Measurements from ENCODE around the gene NASP.

NASP gene, protein sequence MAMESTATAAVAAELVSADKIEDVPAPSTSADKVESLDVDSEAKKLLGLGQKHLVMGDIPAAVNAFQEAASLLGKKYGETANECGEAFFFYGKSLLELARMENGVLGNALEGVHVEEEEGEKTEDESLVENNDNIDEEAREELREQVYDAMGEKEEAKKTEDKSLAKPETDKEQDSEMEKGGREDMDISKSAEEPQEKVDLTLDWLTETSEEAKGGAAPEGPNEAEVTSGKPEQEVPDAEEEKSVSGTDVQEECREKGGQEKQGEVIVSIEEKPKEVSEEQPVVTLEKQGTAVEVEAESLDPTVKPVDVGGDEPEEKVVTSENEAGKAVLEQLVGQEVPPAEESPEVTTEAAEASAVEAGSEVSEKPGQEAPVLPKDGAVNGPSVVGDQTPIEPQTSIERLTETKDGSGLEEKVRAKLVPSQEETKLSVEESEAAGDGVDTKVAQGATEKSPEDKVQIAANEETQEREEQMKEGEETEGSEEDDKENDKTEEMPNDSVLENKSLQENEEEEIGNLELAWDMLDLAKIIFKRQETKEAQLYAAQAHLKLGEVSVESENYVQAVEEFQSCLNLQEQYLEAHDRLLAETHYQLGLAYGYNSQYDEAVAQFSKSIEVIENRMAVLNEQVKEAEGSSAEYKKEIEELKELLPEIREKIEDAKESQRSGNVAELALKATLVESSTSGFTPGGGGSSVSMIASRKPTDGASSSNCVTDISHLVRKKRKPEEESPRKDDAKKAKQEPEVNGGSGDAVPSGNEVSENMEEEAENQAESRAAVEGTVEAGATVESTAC

DNA sequence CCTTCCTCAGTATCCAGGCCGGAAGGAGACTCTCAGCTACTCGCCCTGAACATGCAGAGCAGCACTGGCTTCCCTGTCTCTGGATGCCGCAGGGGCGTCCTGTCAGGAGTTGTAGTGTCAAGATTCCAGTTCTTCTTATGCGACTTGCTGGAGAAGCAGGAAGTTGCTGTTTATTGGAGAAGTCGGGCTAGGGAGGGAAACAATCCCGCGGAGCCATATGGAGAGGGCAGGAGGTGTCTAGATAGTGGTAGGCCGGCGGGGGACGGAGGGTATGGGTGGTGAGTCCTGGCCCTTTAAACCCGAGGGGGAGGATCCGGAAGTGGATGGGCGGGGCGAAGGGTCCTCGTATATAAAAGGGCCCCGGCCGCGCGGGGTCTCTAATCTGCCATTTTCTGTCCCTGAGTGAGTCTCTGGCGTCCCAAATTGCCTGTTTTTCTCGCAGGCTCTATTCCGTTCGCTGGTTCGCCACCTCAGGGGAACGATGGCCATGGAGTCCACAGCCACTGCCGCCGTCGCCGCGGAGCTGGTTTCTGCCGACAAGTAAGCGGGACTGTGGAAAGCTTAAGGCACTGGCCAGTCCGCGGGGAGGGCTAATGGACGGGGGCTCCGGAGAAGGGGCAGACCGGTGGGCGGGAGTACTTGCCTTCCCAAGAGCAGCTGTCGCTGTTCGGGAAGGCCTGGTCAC, at the start of gene NASP:
Gene NASP (plus strand): TSS at position 376 of the 685 bp plus-strand sequence. CDS start 106 bp downstream, at position 482.
- peak; percentile 91 for DNase-seq (ENCODE audit: low spot score)

DNA sequence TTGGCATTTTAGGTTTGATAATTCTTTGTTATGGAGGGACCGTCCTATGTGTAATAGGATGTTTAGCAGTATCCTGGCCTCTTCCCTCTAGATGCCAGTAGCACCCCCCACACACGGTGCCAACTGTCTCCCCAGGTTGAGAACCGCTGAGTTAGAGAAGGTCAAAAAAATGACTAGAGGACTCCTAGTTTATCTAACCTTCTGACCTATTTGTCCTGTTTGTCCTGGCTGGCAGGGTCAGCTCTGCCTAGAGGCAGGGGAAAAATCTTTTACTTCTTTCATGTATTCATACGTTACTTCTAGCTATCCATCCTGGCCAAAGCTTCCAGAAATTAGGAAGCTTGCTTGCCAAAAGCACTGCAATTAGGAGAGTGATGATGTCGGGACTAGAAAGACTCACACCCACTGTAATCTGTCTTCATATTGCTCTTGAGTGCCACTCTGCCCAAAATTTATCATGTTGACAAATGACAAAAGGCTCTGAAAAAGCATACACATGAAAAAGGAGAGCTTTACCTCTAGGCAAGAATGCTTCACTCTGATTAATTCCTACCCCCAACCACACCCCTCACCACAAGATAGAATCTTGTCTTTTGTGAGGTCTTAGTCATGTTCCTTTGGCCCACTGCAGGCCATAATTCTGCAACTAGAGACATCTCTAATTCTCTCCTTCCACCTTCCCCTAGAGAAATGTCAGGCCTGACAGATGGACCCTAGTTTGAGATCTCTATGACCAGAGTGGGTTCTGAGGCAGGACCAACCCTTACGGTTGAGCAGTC, 47.7 kb upstream of the NASP start:
- no peak for DNase-seq (ENCODE audit: low spot score)

DNA sequence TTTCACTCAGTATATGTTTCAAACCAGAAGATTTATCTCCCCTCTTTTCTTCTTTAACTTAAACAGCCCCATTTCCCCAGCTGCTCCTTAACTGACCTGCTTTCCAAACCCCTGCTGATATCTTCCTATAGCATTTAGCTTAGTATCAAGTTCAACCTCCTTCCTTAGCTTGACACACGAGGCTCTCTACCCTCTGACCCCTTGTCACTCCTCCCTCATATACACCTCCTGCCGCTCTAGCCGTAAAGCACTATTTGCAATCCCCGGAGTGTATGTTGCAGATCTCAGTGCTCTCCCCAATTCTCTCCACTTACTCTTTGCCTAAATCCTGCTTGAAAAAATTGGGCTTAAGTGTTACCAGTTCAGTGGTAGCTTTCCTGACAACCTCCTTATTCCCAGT, 47.0 kb upstream of the NASP start:
- DNase-seq (ENCODE audit: low spot score): no peak

DNA sequence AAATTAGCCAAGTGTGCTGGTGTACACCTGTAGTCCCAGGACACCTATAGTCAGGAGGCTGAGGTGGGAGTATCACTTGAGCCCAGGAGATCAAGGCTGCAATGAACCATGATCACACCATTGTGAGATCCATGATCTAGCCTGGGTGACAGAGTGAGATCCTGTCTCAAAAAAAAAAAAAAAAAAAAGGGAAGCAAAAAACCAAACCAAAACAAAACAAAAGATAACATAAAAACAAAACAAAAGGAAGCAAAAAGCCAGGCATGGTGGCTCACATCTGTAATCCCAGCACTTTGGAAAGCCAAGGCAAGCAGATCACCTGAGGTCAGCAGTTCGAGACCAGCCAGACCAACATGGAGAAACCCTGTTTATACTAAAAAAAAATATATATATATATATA, 42.6 kb upstream of the NASP start:
- no peak for DNase-seq (ENCODE audit: low spot score)

DNA sequence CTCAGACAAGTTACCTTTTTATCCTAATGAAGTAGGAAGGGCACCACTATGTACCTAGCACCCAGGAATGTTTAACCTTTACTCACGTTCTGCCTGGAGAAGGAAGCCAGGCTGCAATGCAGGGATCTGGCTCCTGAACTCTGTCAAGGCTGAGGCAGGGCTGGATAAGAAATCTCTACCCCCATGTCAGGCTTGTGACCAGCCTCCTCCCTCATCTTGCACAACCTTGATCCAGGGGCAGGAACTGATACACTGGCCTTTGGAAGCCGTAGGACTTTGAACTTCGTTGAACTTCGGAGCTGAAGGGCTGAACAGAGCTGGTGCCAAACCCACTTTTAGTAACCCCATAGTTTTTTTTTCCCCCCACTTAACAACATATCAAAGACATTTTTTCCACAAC, 41.2 kb upstream of the NASP start:
- no peak for DNase-seq (ENCODE audit: low spot score)

DNA sequence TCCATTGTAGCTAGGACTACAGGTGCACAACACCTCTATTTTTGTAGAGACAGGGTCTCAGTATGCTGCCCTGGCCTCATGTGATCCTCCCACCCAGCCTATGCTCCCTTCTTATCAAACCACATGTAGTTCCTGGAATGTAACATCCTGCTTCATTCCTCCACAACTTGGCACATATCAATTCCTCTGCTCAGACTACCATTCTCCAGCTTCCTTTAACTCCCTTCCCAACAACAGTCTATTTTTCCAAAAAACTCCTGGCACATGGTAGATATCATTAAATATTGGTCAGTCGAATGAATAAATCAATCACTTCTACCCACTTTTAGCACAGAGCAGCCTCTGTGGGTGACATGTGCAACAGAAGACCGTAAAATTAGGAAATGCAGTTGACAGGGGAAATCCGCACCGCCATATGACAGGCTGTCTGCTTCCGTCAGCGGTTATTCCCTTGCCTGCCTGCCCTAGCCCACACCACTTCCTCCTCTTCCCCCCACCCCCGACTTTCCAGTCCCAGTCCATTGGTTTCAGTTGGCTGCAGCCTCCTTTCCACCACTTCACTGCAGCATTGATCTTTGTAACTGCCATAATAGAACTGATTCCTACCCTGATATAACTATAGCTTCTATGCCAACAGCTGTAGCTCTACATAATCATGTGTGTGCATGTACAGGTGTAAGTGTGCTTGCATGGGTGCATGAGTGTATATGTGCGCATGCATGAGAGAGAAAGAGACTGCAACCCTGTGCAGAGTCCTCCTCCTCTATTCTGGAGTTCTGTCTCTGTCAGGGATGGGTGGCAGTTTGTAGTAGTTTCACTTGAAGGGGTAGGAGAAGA, 40.0 kb upstream of the NASP start:
- no peak for DNase-seq (ENCODE audit: low spot score)

DNA sequence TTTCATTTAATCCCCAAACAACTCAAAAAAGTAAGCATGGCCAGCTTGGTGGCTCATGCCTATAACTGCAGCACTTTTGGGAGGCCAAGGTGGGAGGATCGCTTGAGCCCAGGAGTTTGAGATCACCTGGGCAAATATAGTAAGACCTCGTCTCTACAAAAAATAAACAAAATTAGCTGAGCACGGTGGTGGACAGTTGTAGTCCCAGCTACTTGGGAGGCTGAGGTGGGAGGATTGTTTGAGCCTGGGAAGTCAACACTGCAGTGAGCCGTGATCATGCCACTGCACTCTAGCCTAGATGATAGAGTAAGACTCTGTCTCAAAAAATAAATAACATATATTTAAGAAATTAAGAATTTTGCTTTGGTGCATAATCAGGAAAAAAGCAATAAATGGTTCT, 39.3 kb upstream of the NASP start:
- DNase-seq (ENCODE audit: low spot score): no peak

DNA sequence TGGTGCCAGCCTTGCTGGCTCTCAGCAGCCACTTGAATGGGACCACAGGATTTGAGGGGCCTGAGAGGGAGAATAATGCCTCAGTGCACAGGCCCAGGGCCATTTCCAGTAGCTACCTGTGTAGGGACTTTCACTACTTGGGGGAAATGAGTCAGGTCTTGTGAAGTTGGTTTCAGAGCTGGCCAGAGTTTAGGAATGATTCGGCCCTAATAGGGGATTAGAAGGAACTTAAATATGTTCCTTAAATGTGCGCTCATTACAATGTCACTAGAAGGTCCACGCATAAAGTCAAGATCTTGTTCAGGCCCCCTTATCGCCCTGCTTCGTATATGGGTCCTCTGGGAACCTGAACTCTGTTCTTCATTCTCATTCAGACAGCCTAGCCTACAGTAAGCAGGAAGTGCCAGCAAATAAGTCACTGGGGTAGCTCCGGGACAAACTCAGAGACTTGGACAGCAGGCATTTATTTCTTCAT, 38.8 kb upstream of the NASP start:
- no peak for DNase-seq (ENCODE audit: low spot score)

DNA sequence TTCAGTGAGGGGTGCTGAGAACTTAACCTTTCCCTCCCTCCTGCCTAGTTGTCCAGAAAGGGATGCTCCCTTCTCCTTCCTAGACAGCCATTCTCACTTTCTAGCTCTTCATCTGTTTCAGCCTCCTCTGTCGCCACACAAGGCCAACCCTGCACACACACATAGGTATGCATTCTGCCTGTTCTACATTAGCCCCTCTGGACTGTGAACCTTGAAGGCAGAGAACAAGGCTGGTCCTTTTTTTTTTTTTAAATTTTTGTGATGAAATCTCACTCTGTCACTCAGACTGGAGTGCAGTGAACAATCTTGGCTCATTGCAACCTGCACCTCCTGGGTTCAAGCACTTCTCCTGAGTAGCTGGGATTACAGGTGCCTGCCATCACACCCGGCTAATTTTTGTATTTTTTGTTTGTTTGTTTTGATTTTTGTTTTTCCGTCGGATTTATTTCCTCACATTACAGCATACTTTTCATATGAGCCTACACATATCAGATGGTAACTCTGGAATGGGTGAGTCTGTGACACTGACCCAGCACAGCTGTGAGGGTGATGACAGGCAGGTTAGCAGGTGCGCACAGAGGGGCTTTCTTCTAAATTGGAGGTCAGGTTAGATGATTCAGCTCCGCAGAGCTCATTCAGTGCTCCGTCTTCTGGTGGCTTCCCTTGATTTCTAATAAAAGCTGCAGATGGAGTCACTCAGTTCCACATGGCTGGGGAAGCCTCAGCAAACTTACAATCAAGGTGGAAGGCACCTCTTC, 38.1 kb upstream of the NASP start:
- no peak for DNase-seq (ENCODE audit: low spot score)

DNA sequence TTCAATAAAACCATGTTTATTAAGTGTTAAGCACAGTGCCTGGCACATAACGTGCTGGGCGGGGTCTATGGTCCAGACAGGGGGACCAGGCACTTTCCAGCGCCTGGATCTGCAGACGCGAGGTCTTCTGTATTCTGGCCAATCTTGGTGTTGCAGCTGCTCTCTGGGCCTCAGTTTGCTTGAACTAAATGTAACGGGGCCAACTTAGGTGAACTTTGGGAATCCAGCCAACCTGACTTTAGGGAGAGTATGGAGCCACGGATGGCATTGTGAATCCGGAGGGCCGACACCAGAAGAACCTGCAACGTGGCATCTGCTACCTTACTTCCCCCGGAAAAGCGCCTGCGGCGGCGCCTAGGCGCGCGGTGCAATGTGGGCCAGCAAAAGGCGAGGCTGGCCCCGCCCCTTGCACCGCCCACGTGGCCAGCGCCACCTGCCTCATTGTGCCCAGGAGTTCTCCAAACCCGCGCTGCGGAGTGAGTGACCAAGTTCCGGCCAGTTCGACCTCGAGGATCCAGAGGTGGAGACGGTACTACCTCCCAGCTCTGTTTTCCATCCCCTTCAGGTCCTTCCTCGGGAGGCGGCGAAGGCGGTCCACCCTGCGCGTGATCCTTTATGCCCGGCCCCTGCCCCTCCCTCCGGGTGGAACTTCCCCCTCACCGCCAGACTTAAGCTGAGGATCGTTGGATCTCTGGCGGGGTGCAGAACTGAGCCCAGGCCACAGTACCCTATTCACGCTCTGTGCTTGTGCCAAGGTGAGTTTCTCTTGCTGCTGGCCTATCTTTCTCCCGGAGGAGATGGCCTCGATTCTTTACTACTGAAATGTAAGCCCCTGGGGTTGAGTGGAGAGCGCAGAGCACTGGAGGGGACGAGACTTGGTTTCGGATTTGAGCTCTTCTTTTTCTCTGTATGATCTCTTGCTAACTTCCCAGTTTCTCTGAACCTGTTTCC, 33.2 kb upstream of the NASP start, which contains the start of gene AKR1A1:
Gene AKR1A1 (plus strand): TSS at position 426 of the 951 bp plus-strand sequence. CDS start 10,969 bp downstream, outside the sequence.
- DNase-seq (ENCODE audit: low spot score): peak; percentile 90

DNA sequence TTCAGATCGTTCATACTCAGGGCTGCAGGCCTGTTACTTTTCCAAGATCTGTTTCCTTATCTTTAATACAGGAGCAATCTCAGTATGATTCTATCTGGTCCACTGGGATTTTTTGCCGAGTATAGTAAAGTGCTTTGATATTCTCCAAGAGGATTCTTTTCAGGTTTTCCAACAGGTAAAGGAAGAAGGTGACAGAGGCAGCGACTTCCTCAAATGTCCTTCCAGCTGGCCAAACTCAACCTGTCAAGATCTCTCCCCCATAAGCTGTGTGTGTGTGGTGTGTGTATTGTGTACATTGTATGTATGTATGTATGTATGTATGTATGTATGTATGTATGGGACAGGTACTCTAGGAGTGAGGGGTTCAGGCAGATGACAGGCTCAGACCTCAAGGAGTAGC, 32.2 kb upstream of the NASP start:
- no peak for DNase-seq (ENCODE audit: low spot score)

DNA sequence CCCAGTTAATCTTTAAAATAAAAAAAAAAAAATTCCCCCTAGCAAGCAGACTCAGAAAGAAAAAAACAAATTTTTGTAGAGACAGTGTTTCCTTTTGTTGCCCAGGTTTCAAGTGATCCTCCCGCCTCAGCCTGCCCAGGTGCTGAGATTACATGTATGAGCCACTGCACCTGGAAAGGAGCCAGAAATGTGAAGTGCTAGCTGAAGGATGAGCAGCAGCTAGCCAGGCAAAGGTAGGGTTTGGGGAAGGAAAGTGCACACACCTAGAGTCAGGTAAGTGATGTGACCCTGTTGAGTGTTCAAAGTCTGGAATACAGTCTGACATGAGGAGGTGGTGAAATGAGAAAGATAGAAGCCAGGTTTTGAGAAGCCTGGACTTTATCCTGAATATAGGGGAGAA, 31.5 kb upstream of the NASP start:
- DNase-seq (ENCODE audit: low spot score): no peak

DNA sequence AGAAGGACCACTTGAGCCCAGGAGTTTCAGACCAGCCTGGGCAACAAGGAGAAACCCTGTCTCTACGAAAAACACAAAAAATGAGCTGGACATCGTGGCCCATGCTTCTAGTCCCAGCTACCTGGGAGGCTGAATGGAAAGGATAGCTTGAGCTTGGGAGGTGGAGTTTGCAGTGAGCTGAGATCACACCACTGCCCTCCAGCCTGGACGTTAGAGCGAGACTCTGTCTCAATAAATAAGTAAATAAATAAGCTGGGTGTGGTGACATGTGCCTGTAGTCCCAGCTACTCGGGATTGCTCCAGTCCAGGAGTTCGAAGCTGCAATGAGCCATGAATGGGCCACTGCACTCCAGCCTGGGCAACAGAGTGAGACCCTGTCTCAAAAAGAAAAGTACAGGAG, 29.6 kb upstream of the NASP start:
- DNase-seq (ENCODE audit: low spot score): no peak

DNA sequence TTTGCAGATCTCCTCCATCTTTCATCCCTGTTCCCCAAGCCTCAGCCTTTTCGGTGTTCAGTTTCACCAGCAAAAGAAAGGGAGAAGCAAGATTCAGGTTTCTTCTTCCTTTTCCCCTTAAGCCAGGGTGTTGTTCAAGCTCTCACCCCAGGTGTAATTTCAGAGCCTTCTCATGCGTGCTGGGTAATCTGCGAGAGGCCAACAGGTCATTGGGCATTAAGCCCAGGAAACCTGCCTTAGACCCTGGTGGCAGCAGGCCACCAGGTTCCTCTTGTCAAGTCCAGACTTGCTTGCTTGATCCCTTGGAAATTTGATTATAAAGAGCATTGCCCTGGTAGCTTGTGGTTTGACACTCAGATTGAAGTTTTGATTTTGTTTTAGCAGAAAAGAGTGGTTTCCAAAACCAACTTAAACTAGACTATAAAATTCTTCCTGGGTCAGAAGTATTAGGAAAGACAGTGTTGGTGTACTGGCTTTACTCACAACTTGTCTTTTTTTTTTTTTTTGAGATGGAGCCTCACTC, 26.4 kb upstream of the NASP start:
- peak; percentile 22 for DNase-seq (ENCODE audit: low spot score)

DNA sequence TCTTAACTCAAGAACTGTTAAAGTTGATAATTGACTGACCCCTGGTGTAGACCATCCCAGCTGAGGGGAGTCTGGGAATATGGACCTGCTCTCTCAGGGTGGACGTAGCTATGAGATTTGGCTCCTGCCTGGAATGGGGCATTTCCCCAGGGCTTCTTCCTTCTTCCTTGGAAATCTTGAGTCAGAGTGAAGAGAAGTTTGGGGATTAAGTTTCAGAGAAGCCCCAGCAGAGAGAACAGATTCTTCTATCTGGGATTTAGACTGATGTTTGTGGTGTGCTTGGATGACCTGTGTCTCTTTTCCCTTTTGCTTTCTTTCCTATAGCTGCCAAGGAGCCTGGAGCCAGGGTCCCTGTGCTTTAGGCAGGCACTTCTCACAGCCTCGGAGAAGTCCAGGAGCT, 20.0 kb upstream of the NASP start:
- DNase-seq (ENCODE audit: low spot score): no peak

DNA sequence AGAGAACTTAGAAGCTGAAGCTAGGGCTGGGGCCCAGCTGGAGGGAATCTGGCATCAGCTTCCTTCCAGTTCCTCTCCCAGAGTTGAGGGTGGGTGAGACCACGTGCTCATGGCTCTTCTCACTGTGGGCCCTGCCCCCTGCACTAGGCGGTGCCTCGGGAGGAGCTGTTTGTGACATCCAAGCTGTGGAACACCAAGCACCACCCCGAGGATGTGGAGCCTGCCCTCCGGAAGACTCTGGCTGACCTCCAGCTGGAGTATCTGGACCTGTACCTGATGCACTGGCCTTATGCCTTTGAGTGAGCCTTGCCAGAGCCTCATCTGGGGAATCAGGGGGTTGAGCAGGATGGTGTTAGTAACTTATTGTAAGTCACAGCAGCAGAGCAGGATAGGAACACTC, 17.1 kb upstream of the NASP start:
- no peak for DNase-seq (ENCODE audit: low spot score)

DNA sequence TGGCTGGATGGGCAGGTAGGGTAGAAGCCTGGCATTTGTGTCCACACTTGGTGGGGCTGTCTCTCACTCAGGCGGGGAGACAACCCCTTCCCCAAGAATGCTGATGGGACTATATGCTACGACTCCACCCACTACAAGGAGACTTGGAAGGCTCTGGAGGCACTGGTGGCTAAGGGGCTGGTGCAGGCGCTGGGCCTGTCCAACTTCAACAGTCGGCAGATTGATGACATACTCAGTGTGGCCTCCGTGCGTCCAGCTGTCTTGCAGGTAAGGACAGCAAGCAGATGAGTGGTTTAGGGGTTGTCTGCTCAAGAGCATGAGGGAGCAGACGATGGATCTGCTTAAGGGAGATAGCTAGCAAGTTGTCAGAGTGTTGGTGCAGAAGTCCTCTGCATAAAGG, 15.9 kb upstream of the NASP start:
- no peak for DNase-seq (ENCODE audit: low spot score)

DNA sequence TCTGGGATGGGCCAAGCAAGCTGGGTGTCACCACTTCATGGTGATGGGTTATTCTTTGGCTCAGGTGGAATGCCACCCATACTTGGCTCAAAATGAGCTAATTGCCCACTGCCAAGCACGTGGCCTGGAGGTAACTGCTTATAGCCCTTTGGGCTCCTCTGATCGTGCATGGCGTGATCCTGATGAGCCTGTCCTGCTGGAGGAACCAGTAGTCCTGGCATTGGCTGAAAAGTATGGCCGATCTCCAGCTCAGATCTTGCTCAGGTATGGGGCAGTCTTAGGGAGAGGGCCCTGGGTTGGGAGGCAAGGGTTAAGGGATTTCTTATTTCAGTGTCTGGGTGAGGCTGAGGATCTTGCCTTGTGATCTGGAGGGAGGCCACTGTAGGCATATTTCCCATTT, 15.4 kb upstream of the NASP start:
- no peak for DNase-seq (ENCODE audit: low spot score)

DNA sequence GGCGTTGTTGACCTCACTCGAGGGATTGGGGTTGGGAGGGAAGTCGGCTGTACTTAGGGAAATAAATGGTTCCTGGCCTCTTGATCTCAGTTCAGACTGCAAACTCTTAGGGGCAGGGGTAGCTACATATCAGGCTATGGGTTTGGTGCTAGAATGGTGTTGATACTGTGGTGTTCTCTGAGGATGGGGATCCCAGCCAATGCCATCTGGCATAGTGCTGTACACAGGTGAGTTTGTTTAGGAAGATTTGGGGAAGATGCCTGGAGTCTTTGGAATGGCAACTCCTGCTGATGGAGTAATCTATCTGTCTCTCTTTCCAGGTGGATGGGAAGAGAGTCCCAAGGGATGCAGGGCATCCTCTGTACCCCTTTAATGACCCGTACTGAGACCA, 14.3 kb upstream of the NASP start:
- DNase-seq (ENCODE audit: low spot score): peak; percentile 58

All from cerebellar cortex (tissue), 1 donor.